Measurements from ENCODE around the gene SNX20. TPM values are rescaled to one million over a fixed set of nuclear protein-coding genes. Genes with fewer than 3 reads are reported as not detected.

Gene SNX20
- total and polyA plus RNA-seq, 2 of the 13 experiments (the other 11 are each of a cell fraction or from before 2014, with no cell fraction given), result not detected

GRCh38 chr16:50665128-50665878, 15.8 kb downstream of the SNX20 start (continued):
- TF ChIP-seq ZNF562 (CRISPR knock-in tag; IDR thresholded peaks at IDR 0.05; ENCODE audit: borderline replicate concordance) (no peak), ZNF446 (CRISPR knock-in tag; IDR thresholded peaks at IDR 0.05) (no peak), ZNF124 (CRISPR knock-in tag; IDR thresholded peaks at IDR 0.05) (peak; percentile 55; the same call in 1 of the 2 replicates), ZNF282 (IDR thresholded peaks at IDR 0.05; ENCODE audit: partially characterized antibody) (no peak), ZMYM4 (CRISPR knock-in tag; IDR thresholded peaks at IDR 0.05) (0 out of 2 replicates have a peak, but pooled peaks have one; percentile 30), ZNF253 (CRISPR knock-in tag; IDR thresholded peaks at IDR 0.05; ENCODE audit: borderline replicate concordance) (0 out of 2 replicates have a peak, but pooled peaks have one; percentile 47), SNAPC2 (CRISPR knock-in tag; IDR thresholded peaks at IDR 0.05) (no peak), PHB2 (IDR thresholded peaks at IDR 0.05; ENCODE audit: partially characterized antibody) (no peak), ZIK1 (CRISPR knock-in tag; IDR thresholded peaks at IDR 0.05; ENCODE audit: borderline replicate concordance, low read depth) (no peak), ZNF777 (CRISPR knock-in tag; IDR thresholded peaks at IDR 0.05) (peak; percentile 36; the same call in 1 of the 2 replicates), ATF3 (CRISPR knock-in tag; IDR thresholded peaks at IDR 0.05) (no peak), ARID3A (IDR thresholded peaks at IDR 0.05; ENCODE audit: low read depth, low read length) (no peak), ASH2L (IDR thresholded peaks at IDR 0.05; ENCODE audit: insufficient read length, low read depth, low read length) (peak; percentile 66), ZNF577 (CRISPR knock-in tag; IDR thresholded peaks at IDR 0.05; ENCODE audit: borderline replicate concordance, low read depth) (no peak), JUN (CRISPR knock-in tag; IDR thresholded peaks at IDR 0.05) (no peak), FOXA3 (CRISPR knock-in tag; IDR thresholded peaks at IDR 0.05) (no peak)
- TF ChIP-seq, protein P1, sequence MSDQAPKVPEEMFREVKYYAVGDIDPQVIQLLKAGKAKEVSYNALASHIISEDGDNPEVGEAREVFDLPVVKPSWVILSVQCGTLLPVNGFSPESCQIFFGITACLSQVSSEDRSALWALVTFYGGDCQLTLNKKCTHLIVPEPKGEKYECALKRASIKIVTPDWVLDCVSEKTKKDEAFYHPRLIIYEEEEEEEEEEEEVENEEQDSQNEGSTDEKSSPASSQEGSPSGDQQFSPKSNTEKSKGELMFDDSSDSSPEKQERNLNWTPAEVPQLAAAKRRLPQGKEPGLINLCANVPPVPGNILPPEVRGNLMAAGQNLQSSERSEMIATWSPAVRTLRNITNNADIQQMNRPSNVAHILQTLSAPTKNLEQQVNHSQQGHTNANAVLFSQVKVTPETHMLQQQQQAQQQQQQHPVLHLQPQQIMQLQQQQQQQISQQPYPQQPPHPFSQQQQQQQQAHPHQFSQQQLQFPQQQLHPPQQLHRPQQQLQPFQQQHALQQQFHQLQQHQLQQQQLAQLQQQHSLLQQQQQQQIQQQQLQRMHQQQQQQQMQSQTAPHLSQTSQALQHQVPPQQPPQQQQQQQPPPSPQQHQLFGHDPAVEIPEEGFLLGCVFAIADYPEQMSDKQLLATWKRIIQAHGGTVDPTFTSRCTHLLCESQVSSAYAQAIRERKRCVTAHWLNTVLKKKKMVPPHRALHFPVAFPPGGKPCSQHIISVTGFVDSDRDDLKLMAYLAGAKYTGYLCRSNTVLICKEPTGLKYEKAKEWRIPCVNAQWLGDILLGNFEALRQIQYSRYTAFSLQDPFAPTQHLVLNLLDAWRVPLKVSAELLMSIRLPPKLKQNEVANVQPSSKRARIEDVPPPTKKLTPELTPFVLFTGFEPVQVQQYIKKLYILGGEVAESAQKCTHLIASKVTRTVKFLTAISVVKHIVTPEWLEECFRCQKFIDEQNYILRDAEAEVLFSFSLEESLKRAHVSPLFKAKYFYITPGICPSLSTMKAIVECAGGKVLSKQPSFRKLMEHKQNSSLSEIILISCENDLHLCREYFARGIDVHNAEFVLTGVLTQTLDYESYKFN (CRISPR knock-in tag; conservative IDR thresholded peaks at IDR 0.05), result no peak
- TF ChIP-seq, protein P2, sequence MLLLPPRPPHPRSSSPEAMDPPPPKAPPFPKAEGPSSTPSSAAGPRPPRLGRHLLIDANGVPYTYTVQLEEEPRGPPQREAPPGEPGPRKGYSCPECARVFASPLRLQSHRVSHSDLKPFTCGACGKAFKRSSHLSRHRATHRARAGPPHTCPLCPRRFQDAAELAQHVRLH (CRISPR knock-in tag; IDR thresholded peaks at IDR 0.05; ENCODE audit: borderline replicate concordance, low read depth), result peak; percentile 49; the same call in 1 of the 2 replicates
- TF ChIP-seq, protein P3, sequence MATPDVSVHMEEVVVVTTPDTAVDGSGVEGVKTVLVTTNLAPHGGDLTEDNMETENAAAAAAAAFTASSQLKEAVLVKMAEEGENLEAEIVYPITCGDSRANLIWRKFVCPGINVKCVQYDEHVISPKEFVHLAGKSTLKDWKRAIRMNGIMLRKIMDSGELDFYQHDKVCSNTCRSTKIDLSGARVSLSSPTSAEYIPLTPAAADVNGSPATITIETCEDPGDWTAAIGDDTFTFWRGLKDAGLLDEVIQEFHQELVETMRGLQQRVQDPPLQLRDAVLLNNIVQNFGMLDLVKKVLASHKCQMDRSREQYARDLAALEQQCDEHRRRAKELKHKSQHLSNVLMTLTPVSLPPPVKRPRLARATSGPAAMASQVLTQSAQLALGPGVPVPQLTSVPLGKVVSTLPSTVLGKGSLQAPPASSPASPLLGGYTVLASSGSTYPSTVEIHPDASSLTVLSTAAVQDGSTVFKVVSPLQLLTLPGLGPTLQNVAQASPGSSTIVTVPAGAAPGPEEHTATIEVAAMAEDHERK (CRISPR knock-in tag; IDR thresholded peaks at IDR 0.05; ENCODE audit: low read depth), result no peak
- TF ChIP-seq, protein P4, sequence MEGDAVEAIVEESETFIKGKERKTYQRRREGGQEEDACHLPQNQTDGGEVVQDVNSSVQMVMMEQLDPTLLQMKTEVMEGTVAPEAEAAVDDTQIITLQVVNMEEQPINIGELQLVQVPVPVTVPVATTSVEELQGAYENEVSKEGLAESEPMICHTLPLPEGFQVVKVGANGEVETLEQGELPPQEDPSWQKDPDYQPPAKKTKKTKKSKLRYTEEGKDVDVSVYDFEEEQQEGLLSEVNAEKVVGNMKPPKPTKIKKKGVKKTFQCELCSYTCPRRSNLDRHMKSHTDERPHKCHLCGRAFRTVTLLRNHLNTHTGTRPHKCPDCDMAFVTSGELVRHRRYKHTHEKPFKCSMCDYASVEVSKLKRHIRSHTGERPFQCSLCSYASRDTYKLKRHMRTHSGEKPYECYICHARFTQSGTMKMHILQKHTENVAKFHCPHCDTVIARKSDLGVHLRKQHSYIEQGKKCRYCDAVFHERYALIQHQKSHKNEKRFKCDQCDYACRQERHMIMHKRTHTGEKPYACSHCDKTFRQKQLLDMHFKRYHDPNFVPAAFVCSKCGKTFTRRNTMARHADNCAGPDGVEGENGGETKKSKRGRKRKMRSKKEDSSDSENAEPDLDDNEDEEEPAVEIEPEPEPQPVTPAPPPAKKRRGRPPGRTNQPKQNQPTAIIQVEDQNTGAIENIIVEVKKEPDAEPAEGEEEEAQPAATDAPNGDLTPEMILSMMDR (CRISPR knock-in tag; IDR thresholded peaks at IDR 0.05), result peak; percentile 91

All from HepG2 (cell line).